Measurements from ENCODE around the gene LRRC41.
"Not testable (repeated sequence)": the region's sequence is repeated elsewhere in the genome, so short reads cannot be mapped to it uniquely, and the experiment has no call there.

LRRC41 gene

GRCh38 chr1:46247436-46248121 is 55.8 kb downstream of the LRRC41 start, which contains the start of gene RAD54L:
RAD54L (plus strand) TSS chr1:46247763; CDS start chr1:46248406, 643 bp downstream.
- FAIRE-seq (peak; percentile 97), DNase-seq (ENCODE audit: extremely low spot score, insufficient read length, low read depth) (peak; percentile 93)

- FAIRE-seq, result no peak
- peak; percentile 97 for DNase-seq (ENCODE audit: extremely low spot score, insufficient read length, low read depth)
Measured at GRCh38 chr1:46246548-46247435, 56.6 kb downstream of the LRRC41 start.

- DNase-seq (ENCODE audit: extremely low spot score, insufficient read length, low read depth); FAIRE-seq: not testable (repeated sequence)
Measured at GRCh38 chr1:46246136-46246535, 57.3 kb downstream of the LRRC41 start.

- FAIRE-seq (no peak), DNase-seq (ENCODE audit: extremely low spot score, insufficient read length, low read depth) (no peak)
Measured at GRCh38 chr1:46244656-46245371, 58.6 kb downstream of the LRRC41 start.

- not testable (repeated sequence) for DNase-seq (ENCODE audit: extremely low spot score, insufficient read length, low read depth); FAIRE-seq
Measured at GRCh38 chr1:46243831-46244230, 59.6 kb downstream of the LRRC41 start.

- no peak for FAIRE-seq
- no peak for DNase-seq (ENCODE audit: extremely low spot score, insufficient read length, low read depth)
Measured at GRCh38 chr1:46242918-46243317, 60.5 kb downstream of the LRRC41 start.

- not testable (repeated sequence) for DNase-seq (ENCODE audit: extremely low spot score, insufficient read length, low read depth); FAIRE-seq
Measured at GRCh38 chr1:46241733-46242132, 61.7 kb downstream of the LRRC41 start.

GRCh38 chr1:46238865-46239264 is 64.6 kb downstream of the LRRC41 start:
- DNase-seq (ENCODE audit: extremely low spot score, insufficient read length, low read depth); FAIRE-seq: not testable (repeated sequence)

- no peak for DNase-seq (ENCODE audit: extremely low spot score, insufficient read length, low read depth)
- FAIRE-seq, result no peak
Measured at GRCh38 chr1:46236882-46237281, 66.5 kb downstream of the LRRC41 start.

- not testable (repeated sequence) for DNase-seq (ENCODE audit: extremely low spot score, insufficient read length, low read depth); FAIRE-seq
Measured at GRCh38 chr1:46231231-46231630, 72.2 kb downstream of the LRRC41 start.

Measured in GM18507 (cell line).